SK-N-MC (cell line): ENCODE measurements around the gene ZBTB39.
"Not testable (repeated sequence)": the region's sequence is repeated elsewhere in the genome, so short reads cannot be mapped to it uniquely, and the experiment has no call there.

Experiments
- DNase-seq: peaks from one replicate; pipeline ENCODE4 v3.0.0-alpha.2; 2011; ENCODE audit warnings: low read depth, low spot score
- H3K27ac ChIP-seq: fragments of 200-600 bp; sonication (generic); 2 replicates; pipeline ENCODE4 v1.5.1; 2016; ENCODE audit warnings: mixed run types
- H3K36me3 ChIP-seq: fragments of 200-600 bp; sonication (generic); 2 replicates; pipeline ENCODE4 v1.6.1; 2017; ENCODE audit warnings: antibody characterized with exemption, low read length, mixed read lengths; ENCODE audit not compliant: insufficient read depth
- H3K4me3 ChIP-seq: fragments of 200-600 bp; sonication (generic); 2 replicates; pipeline ENCODE4 v1.5.1; 2016
- H3K9ac ChIP-seq: fragments of 200-600 bp; sonication (generic); 2 replicates; pipeline ENCODE4 v1.8.0; 2017; ENCODE audit warnings: mixed run types, mixed read lengths; ENCODE audit not compliant: insufficient read length
- H3K9me3 ChIP-seq: fragments of 200-600 bp; sonication (generic); 2 replicates; pipeline ENCODE4 v1.6.1; 2017; ENCODE audit warnings: low read depth, mild to moderate bottlenecking, antibody characterized with exemption, low read length, moderate library complexity, mixed read lengths
- EZH2 ChIP-seq: fragments of 200-600 bp; sonication (generic); IDR thresholded peaks from one replicate; pipeline ENCODE4 v1.6.1; 2017; ENCODE audit warnings: antibody characterized with exemption
- FOXP2 ChIP-seq: optimal IDR thresholded peaks from 2 replicates; pipeline ENCODE3; 2011; ENCODE audit warnings: mild to moderate bottlenecking, moderate library complexity; ENCODE audit not compliant: insufficient read depth; ENCODE audit errors: extremely low read length, control extremely low read depth
- POLR2AphosphoS5 ChIP-seq: IDR thresholded peaks from 2 replicates; pipeline ENCODE4 v1.6.1; 2012; ENCODE audit warnings: mild to moderate bottlenecking, low read depth, low read length, borderline replicate concordance

ZBTB39 gene

DNA sequence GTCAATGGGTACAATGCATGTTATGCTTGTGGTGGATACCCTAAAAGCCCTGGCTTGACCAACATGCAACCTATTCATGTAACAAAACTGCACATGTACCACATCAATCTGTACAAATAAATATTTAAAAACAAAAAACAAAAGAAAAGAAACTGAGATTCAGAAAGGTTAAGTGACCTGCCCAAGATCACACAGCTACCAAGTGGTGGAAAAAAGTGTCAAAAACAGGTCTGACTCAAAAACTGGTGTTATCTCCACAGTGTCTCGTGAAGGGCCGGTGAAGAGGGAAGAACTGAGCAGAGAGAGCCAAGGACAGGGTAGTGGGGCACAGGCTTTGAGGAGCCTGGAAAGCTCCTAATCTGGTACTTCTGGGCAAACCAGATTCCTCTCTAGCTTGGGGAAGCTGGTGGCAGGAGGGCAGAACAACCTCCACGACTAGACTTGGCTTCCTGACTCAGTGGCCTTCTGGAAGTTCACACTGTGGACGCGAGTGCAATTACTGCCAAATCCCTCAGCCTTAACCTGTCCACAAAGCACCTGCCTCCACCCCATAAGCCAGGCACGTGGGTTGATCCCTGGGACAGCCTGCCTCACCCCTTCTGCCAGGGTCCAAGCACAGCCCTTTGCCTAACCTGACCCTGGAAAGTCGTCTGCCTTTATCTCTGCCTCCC, 15.6 kb downstream of the ZBTB39 start:
- Histone ChIP-seq H3K9me3 (no peaks in the 10 kb centered on the region), H3K4me3 (no peak overlapping the region), H3K36me3 (no peaks in the 10 kb centered on the region), H3K9ac (peak overlapping the region; percentile 53), H3K27ac (peak overlapping the region; percentile 57; the same call in 1 of the 2 replicates)
- no peak for TF ChIP-seq FOXP2
- TF ChIP-seq EZH2 = no peak
- no peak for TF ChIP-seq POLR2AphosphoS5
- no peak for DNase-seq

- Histone ChIP-seq H3K9me3 (no peaks in the 10 kb centered on the region), H3K36me3 (no peaks in the 10 kb centered on the region), H3K27ac (no peak overlapping the region), H3K9ac (no peak overlapping the region), H3K4me3 (no peak overlapping the region)
- no peak for DNase-seq
- TF ChIP-seq POLR2AphosphoS5 = no peak
- no peak for TF ChIP-seq EZH2
- no peak for TF ChIP-seq FOXP2
These were observed 16.3 kb downstream of the ZBTB39 start for GRCh38 chr12:56989861-56990610.

- no peak overlapping the region for H3K4me3 ChIP-seq
- TF ChIP-seq EZH2 = no peak
- no peak overlapping the region for H3K27ac ChIP-seq
- no peak for DNase-seq
- no peak overlapping the region for H3K9ac ChIP-seq
- H3K9me3 ChIP-seq = no peaks in the 10 kb centered on the region
- no peaks in the 10 kb centered on the region for H3K36me3 ChIP-seq
These were observed 18.1 kb downstream of the ZBTB39 start for GRCh38 chr12:56988207-56988739.

GRCh38 chr12:56987551-56988053, 18.7 kb downstream of the ZBTB39 start:
- TF ChIP-seq POLR2AphosphoS5 (no peak), FOXP2 (no peak), EZH2 (no peak)
- Histone ChIP-seq H3K9ac (no peak overlapping the region), H3K9me3 (no peaks in the 10 kb centered on the region), H3K27ac (no peak overlapping the region), H3K36me3 (no peaks in the 10 kb centered on the region), H3K4me3 (no peak overlapping the region)
- no peak for DNase-seq

DNA sequence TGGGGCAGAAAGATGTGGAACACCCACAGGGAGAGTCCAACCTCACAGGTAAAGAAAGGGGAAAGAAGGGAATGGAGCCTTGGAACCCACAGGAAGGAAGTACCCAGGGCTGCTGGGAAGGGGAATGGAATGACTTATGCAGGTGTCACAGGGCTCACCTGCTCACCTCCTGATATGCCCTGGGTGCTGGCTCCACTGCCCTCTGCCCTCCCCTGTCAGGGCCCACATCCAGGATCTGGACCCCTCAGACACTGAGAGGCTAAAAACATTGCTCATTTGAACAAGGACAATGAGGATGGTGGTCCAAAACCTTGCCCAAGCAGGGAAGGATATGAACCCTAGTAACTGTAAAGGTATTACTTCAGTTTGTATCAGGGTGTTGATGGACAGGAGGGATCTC, 19.3 kb downstream of the ZBTB39 start:
- Histone ChIP-seq H3K4me3 (no peak overlapping the region), H3K9ac (no peak overlapping the region), H3K27ac (no peak overlapping the region), H3K36me3 (no peaks in the 10 kb centered on the region), H3K9me3 (no peaks in the 10 kb centered on the region)
- TF ChIP-seq FOXP2 (no peak), POLR2AphosphoS5 (no peak), EZH2 (no peak)
- DNase-seq = no peak

DNA sequence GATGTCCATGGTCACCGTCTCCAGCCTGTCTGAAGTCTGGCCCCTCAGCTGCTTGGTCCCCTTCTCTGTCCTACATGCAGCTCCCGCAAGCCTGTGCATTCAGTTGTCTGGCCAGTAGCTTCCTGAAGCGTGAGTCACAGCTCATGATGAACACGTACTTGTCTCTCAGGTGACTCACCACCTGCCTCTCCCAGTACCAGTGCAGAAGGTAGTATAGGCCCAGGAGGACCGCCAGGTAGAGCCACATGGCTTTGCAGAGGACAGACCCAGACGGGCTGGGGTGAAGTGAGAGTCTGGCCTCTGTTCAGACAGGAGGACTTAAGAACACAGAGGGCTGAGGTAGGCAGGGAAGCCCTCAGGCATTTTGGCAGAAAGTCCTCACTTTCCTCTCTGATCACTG, 20.6 kb downstream of the ZBTB39 start:
- H3K36me3 ChIP-seq, H3K4me3 ChIP-seq, H3K9ac ChIP-seq, H3K27ac ChIP-seq, DNase-seq, H3K9me3 ChIP-seq: not testable (repeated sequence)

- no peak overlapping the region for H3K9ac ChIP-seq
- no peaks in the 10 kb centered on the region for H3K9me3 ChIP-seq
- H3K4me3 ChIP-seq = no peak overlapping the region
- H3K27ac ChIP-seq = no peak overlapping the region
- H3K36me3 ChIP-seq = no peaks in the 10 kb centered on the region
- TF ChIP-seq FOXP2 (no peak), EZH2 (no peak), POLR2AphosphoS5 (no peak)
- DNase-seq = no peak
These were observed 23.0 kb downstream of the ZBTB39 start for GRCh38 chr12:56983386-56983785.

GRCh38 chr12:56982578-56983236, 23.6 kb downstream of the ZBTB39 start:
- H3K4me3 ChIP-seq, DNase-seq, H3K9me3 ChIP-seq: not testable (repeated sequence)

More at GRCh38 chr12:56982578-56983236, 23.6 kb downstream of the ZBTB39 start:
- not testable (repeated sequence) for H3K36me3 ChIP-seq, H3K27ac ChIP-seq, H3K9ac ChIP-seq
